ENCODE measurements around the gene HS6ST3.

DNA sequence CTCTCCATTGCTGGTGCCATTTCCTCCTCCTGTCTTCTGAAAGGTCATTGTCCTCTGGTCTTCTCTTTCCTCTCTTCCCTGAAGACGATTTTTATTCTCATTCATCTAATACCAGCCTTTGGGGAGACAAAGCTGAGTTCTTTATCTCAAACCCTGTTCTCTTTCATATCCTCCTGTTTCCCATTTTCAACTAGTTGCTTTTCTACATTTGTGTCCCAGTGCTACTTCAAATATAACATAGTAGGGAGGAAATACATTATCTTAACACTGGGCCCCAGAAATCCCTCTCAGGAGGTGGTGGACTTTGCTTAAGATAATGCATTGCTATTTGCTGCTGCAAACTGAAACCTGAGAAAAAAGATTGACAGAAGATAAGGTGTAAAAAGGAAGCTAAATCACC lies 159.1 kb downstream of the HS6ST3 start:
- TF ChIP-seq, protein P1, sequence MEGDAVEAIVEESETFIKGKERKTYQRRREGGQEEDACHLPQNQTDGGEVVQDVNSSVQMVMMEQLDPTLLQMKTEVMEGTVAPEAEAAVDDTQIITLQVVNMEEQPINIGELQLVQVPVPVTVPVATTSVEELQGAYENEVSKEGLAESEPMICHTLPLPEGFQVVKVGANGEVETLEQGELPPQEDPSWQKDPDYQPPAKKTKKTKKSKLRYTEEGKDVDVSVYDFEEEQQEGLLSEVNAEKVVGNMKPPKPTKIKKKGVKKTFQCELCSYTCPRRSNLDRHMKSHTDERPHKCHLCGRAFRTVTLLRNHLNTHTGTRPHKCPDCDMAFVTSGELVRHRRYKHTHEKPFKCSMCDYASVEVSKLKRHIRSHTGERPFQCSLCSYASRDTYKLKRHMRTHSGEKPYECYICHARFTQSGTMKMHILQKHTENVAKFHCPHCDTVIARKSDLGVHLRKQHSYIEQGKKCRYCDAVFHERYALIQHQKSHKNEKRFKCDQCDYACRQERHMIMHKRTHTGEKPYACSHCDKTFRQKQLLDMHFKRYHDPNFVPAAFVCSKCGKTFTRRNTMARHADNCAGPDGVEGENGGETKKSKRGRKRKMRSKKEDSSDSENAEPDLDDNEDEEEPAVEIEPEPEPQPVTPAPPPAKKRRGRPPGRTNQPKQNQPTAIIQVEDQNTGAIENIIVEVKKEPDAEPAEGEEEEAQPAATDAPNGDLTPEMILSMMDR (IDR thresholded peaks at IDR 0.05; ENCODE audit: low read length): no peak
- no peak for TF ChIP-seq EZH2 (IDR thresholded peaks at IDR 0.05; ENCODE audit: borderline replicate concordance, low read length)

All from OCI-LY1 (cell line).